Activated CD8-positive, alpha-beta memory T cell treated with anti-CD3 and anti-CD28 coated beads for 1 hour (primary cell): Measurements from ENCODE around the gene TCF7L1.

Experiments used
- DNase-seq, 2 donors: peaks; one replicate each; pipeline ENCODE4 v3.0.0-alpha.2; 2020; ENCODE audit warnings: low read depth in 1 of 2; ENCODE audit errors: extremely low read depth in 1 of 2

Gene TCF7L1

DNA sequence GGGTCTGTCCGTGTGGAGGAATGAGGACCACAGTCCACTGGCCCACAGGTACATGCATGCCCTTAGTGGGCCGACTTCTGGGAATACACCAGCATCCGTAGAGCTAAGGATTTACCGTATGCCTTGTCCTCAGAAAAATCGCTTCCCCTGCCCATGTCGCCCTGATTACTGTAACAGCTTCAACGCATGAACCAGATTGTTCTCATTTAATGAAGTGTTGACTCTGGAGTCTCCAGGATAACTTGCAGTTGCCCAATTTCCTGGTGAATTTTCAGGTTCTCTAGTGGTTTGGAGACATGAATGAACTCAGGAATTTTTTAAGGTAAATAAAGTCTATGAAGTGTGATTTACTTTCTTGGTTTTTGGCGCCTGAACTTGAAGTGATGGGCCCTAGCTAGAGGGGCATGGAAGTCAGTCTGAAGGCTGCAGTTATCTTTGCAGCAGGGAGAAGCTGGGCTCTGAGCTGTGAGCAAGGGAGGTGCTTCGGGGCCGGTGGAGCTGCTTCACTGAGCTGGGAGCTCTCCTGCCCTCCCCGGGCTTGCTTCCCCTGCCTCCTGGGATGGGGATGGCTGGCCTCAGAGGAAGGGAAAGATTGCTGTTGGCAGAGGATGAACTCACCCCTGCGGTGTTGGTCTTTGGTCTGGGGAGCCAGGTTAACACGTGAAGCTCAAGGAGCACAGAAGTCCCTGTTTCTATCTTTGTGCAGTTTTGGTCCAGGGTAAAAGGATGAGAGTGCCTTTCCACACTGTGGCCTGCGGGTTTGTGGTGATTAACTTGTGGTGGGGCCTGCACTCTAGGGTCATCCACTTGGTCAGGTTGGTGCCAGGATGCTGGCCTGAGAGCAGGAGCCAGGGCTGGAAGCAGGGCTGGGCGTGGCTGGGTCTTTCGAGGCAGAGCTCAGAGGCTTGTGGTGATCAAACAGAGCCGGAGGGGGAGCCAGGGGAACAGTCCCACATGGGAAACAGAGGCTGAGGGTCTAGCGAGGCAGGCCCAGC lies 28.1 kb downstream of the TCF7L1 start:
- DNase-seq: no peak

DNA sequence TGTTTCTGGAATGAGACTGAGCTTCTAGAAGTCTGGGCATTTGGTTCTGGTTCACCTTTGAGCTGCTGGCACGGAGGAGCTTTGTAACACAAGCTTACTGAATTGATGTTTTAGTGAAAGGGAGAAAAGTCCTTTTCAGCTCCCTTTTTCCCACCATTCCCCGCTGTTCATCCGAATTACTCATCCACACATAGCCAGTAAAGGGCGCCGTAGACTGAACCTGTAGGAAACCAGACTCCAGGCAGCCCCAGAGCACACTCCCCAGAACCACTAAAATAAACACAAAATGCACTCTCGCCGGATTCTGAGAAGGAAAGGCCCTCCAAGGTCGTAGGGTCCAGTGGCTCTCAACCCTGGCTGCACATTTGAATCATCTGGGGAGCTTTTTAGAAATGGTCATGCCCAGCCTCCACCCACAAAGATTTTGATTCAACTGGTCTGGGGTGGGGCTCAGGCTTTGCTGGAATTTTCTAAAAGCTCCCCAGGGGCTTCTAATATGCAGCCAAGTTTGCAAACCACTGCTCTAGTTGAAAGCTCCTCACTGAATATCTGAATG lies 29.6 kb downstream of the TCF7L1 start:
- no peak for DNase-seq

DNA sequence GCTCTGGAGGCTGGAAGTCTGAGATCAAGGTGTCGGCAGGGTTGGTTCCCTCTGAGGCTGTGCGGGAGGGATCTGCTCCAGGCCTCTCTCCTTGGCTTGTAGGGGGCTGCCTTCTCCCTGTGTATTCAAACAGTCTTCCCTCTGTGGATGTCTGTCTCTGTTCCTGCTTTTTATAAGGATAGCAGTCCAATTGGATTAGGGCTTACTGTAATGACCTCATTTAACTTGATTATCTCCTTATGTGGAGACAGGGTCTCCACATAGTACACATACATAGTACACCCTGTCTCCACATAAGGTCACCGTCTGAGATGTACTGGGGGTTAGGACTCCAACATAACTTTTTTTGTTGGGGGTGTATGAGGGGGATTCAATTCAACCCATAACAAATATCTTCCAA lies 30.5 kb downstream of the TCF7L1 start:
- no peak for DNase-seq

DNA sequence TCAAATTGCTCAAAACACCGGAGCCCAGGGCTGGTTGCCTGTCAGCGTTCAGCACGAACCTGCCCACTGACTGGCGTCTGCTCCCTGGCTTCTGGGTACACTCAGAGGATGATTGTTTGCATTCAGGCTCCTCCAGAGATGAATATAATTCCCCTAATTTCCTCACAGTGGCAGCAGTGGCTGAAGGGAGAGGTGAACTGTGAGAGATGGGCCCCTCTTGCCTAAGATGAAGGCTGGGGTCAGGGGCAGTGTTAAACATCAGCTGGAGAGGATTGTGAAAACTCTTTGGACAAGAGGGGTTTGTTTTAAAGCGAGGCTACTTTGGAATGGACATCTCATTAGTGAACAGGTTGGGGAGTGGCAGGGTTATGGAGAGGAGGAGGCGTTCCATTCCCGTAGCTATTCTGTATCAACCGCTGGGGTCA lies 31.0 kb downstream of the TCF7L1 start:
- DNase-seq: no peak

DNA sequence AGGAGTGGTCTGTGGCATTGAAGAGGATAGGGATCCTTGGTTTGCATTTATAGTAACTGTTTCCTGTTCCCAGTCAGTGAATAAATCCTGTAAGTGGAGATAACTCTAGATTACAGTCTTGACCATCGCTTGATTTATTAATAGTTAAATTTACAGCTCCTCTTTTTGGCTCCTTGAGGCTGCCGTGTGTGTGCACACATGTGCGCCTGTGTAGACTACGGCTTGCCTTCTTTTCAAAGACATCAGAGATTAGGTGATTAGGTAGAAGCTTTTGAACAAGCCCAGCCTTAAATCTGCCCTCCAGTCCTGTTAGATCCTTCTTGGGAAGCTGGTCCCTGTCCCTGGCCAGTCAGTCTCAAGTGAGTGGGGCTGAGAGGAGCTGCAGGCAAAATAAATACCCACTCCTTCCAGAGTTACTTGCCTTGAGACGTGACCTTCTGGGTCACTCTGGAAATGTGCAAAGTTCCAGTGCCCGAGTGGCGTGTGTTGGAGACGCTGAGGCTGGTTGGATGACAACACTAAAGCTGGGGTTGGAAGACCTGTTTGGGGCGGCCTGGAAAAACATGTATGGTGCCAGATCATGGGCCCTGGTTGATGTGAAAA lies 32.0 kb downstream of the TCF7L1 start:
- DNase-seq: no peak

DNA sequence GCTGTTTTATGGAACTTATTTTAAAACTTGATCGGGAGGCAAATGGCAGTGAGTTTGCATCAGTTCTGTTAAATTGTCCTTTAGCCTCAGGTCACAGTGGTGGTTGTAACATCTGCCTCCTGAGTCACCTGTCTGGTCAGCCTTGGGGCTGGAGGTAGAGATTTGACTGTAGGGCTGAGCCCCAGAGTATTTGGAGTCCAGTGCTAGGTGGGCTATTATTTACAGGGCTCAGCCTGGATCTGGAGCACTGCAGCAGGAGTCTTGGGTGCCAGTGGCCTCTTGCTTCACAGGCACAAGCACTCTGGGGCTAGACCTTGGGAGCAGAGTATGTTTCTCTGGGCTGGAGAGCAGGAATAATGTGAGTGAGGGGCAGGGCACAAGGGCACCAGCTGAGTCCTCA lies 32.8 kb downstream of the TCF7L1 start:
- DNase-seq: no peak

DNA sequence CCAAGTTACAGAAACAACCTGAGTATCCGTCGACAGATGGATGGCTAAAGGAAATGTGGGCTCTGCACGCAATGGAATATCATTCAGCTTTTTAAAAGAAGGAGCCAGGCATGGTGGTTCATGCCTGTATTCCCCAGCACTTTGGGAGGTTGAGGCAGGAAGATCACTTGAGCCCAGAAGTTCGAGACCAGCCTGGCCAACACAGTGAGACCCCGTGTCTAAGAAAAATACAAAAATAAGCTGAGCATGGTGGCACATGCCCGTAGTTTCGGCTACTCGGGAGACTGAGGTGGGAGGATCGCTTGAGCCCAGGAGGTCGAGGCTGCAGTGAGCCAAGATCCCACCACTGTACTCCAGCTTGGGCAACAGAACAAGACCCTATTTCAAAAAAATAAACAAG lies 34.3 kb downstream of the TCF7L1 start:
- DNase-seq: no peak

DNA sequence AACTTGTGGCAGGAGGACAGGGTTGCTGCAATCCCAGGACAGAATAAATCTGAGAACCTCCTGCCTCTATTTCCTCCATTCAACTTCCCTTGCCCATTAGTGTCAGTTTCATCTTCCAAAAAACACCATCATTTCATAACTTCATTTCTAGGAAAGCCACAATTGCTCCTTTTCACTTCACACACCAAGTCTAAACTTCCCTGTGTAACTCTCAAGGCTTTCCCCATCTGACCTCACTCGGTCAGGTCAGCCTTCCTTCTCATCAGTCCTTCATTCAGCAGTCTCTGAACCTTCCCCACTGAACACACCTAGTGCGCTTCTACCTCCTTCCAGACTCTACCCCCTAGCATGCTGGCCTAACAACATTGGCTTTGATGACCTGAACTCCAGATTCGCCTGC lies 35.8 kb downstream of the TCF7L1 start:
- DNase-seq: no peak

DNA sequence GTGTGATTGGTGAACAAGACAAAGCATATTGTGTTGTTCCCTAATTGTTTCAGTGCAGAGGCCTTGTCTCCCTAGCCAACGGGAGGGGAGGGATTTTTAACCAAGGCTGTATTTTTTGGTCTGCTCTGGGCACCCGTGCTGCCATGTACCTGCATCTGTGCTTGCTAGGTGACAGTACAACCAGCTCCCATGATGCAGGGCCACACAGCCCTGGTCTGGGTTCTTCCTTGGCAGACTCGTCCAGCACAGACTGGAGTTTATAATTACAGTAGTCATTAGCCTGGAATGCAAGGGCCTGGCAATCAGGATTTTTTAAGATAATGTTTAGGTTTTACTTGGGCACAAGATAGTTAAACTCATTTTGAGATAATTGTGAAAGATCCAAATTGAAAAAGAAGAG lies 36.4 kb downstream of the TCF7L1 start:
- DNase-seq: no peak

DNA sequence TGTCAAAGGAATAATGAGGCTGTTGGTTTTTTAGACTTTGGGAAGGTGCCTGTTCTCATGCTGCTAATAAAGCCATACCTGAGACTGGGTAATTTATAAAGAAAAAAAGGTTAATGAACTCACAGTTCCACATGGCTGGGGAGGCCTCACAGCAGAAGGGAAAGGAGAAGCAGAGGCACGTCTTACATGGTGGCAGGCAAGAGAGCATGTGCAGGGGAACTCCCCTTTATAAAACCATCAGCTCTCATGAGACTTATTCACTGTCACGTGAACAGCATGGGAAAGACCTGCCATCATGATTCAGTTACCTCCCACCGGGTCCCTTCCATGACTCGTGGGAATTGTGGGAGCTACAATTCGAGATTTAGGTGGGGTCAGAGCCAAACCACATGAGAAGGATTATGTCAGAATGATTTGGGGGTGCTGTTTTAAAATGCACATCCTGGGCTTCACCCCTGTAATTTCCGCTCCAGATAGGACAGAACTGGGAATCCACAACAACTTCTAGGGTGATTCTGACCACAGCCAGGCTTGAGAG lies 37.8 kb downstream of the TCF7L1 start:
- no peak for DNase-seq

DNA sequence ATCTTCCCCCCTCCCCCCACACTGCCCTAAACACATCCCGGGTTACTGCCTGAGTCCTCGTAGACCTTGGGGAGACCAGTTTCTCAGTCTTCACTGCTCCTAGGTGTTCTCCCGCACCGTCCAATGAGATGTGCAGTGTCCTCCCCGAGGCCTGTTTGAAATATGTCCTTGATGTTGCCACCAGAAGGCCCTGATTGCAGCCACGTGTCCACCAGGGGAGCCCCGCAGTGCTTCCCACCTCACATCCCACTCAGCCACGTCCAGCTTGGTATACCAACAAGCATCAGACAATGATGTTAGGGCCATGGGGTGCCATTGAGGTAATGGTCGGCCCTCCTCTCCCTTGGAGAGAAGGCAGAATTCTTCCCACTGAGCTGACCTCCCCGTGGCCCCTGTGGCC lies 38.7 kb downstream of the TCF7L1 start:
- DNase-seq: no peak

DNA sequence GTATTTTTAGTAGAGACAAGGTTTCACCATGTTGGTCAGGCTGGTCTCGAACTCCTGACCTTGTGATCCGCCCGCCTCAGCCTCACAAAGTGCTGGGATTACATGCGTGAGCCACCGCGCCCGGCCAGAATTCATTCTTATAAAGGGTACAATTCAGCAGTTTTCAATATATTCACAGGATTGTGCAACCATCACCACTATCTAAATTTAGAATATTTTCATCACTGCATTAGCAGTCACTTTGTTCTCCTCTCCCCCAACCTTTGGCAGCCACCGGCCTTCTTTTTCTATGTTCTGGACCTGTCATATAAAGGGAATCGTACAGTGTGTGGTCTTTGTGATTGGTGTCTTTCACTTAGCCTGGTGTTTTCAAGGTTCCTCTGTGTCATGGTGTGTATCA lies 40.7 kb downstream of the TCF7L1 start:
- no peak for DNase-seq

DNA sequence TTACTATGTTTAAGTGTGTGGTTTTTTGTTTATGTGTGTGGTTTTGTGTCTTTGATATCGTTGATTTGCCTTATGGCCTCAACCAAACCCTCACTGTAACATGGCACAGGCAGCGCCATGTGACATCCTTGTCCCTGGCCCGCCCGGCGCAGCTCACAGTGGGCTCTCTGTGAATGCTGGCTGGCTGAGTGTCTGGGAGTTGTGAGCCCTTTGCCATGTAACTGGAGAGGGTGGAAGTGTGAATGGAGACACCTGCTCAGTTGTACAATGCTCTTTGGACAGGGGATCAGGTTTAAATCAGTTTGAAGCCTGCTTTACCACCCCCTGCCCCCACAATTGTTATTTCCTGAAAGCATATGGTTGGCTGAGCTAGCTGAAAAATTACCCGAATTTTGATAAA lies 41.8 kb downstream of the TCF7L1 start:
- no peak for DNase-seq

DNA sequence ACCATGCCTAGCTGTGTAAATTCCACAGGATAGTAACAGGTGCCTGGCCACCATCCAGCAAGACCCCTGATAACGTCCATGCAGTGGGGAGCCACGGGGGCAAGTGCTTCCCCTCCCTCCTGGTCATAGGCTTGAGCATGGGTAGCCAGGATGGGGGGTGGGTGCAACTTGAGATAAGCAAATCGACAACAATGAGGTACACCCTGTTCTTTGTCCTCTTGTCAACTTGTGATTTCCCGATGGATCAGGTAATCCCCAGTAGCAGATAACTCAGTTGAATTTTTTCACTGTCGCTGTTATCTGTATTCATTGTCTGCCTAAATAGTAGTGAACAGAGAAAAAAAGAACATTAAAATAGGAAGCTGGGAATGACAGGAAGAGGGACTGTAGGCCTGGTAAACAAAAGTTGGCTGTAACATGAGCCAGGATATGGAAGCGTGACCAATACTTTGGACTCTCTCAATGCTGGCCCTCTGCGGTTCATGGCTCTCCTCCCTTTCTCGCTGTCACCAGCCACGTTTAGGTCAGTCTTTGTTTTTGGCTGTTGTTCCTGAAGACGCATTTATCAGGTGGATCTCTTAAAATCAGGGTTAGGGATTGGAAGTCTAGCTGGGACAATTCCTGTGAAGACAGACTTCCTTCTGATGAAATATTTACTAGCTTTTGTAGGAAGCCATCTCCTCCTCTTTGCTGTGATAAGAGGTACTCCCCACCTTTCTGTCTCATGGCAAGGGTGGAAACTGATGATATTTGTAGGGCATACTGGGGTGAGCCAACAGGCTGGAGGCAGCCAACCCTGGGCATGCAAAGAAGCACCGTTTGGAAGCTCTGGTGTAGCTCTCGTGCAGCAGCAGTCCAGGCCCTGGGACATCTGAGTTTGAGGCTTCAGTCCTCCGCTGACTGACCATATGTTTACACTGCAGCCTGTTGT lies 42.4 kb downstream of the TCF7L1 start:
- DNase-seq: no peak

DNA sequence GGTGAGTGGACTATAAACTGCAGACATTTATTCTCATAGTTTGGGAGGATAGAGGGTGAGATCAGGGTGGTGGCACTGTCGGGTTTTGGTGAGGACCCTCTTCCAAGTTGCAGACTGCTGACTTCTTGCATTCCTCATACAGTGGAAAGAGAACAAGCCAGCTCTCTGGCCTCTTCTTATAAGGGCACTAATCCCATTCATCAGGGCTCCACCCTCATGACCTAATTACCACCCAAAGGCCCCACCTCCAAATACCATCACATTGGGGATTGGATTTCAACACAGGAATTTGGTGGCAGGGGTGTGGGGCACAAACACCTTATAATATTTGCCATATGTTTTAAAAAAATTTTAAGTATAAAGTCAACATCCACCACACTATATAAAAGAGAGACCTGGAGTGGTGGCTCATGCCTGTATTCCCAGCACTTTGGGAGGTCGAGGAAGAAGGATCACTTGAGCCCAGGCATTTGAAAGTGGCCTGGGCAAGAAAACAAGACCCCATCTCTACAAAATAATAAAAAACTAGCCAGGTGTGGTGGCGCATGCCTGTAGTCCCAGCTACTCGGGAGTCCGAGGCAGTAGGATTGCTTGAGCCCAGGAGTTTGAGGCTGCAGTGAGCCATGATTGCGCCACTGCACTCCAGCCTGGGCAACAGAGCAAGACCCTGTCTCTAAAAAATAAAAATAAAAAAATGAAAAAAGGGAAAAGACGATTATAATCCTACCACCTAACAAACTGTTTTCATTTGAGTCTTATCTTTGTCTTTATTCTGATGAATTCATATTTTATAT lies 44.0 kb downstream of the TCF7L1 start:
- no peak for DNase-seq

DNA sequence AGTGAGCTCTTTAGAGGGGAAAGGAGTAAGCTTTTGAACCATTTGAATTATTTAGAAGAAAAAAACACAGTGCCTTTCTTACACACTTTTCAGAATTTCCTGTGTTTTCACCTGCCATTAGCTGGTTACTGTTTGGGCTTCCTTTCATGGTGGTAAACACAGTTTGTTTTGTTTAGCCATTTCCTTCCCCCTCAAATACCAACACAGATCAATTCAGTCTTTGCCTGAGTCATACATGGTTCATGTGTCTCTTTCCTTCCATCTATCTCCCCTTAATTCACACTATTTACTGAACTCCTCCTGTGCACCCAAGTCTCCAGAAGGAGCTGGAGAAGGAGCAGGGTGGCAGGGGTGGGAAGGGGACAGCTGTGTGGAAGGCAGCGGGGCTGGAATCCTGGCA lies 45.0 kb downstream of the TCF7L1 start:
- DNase-seq: no peak

DNA sequence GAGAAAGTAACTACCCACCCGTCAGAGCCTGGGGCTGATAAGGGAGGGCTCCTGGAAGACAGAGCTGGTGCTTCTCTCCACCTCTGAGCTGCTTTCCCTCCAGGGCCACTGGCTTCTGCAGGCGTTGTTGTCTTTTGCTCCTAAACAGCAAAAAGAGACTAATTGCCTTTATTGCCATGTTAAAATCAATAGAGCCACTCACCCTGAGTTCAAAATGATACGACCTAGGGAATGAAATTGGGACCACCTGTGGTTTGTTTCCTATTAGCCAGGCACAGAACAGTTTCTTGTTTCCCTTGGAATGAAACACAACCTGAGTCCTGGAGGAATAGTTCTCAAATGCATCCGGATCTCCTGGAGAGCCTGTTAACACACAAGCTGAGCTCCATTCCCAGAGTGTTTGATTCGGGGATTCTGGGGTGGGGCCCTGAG lies 45.8 kb downstream of the TCF7L1 start:
- DNase-seq: no peak

DNA sequence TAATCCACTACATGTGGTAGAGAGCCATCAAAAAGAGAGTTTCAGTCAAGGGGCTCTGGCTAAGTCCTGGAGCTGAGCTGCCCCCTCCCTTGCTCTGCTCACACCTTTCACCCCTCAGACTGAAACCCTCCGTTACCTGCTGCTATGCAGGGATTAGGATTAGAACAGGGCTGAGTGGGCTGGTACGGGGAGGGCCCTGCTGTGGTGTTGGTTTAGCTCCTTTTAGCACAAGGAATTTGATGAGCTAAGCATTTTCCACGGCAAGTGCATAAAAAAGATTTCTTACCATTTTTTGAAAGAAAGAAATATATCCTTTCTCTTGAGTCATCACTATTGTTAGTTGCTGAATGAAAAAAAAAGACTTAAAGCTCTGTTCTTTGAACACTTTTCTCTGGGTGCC lies 46.3 kb downstream of the TCF7L1 start:
- no peak for DNase-seq

DNA sequence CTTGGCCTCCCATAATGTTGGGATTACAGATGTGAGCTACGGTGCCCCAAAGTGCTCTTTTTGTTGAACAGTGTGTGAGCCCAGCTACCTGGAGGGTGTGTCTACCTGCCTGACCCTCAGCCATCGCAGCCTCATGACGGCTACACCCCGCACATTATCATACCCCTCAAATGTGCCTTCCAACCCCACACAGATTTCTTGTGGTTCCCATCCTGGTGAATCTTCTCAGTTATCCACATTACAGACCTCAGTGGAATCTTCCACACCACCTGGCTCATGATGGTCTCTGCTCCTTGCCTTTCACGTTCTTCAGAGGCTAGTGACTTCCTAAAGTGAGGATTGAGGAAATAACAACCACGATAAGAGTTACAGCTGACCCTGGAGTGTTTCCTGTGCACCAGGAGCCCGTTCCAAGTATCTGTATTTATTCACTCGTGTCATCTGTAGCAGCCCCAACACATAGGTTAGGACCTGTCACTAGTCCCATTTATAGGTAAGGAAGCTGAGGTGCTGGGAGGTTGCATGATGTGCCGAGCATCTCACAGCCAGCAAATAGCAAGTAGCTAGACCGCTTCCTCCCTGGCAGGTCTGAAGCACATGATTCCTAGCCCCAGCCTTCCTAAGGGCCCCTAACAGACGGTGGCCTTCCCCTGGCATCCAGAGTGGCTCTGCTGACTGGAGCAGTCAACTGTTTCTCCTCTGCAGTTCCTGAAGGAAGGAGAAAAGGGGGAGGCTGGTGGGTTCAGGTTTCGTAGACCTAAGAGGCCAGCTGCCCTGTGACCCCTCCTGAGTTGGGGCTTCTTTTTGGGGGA lies 47.3 kb downstream of the TCF7L1 start:
- DNase-seq: no peak
